Stimulated activated CD4-positive, alpha-beta T cell treated with anti-CD3 and anti-CD28 coated beads, Interleukin-12 subunit alpha, Interleukin-12 subunit beta, amount 100 ng/mL, for 4 hours (primary cell): Measurements from ENCODE around the gene NRK.
"Not testable (repeated sequence)": the region's sequence is repeated elsewhere in the genome, so short reads cannot be mapped to it uniquely, and the experiment has no call there.

Experiments
- DNase-seq: peaks from one replicate; pipeline ENCODE4 v3.0.0-alpha.2; 2020

Gene NRK

DNA sequence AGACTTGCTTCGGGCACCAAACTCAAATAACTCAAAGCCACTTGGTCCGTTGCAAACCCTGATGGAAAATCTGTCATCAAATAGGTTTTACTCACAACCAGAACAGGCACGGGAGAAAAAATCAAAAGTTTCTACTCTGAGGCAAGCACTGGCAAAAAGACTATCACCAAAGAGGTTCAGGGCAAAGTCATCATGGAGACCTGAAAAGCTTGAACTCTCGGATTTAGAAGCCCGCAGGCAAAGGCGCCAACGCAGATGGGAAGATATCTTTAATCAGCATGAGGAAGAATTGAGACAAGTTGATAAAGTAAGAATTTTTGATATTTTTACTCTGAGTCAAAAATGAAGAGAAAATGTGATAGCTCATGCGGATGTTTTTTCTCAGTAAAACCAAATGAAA, 87.2 kb downstream of the NRK start:
- DNase-seq, result no peak

DNA sequence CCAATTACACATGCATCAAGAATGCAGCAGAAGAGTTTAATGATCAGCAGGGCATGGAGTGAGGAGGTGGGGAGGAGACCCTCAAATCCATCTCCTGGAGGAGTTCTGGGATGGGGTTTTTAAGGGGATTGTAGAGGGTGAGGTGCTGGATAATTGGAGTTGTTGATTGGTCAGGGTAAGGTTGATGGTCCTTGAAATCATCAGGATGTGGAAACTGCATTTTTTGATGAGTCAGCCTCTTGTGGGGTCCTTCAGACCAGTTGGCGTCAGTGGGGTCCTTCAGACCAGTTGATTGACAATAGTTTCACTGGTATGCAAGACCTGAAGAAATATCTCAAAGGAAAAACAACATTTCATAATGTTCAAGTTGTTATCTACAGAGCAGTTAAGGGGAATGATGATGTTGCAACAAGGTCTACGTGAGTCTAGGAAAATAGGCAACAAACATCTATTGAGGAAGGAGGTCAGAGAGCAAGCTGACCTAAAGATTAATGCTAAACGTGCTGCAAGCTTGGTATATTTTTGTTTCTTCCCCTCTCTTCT, 88.3 kb downstream of the NRK start:
- no peak for DNase-seq

- no peak for DNase-seq
Measured at GRCh38 chrX:105945266-105945665, 122.9 kb downstream of the NRK start.

DNA sequence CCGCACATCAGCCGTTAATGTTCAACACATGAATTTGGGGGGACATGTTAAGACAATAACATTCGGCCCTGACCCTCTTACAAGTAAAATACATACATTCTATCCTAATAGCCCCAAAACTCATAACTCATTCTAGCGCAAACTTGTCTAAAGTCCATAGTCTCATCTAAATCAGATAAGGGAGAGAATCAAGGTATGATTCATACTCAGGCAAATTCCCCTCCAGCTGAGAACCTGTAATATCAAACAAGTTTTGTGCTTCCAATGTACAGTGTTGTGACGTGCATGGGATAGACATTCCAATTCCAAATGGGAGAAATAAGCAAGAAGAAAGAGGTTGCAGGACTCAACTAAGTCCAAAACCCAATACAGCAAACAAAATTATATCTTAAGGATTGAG, 147.1 kb downstream of the NRK start:
- DNase-seq, result no peak

DNA sequence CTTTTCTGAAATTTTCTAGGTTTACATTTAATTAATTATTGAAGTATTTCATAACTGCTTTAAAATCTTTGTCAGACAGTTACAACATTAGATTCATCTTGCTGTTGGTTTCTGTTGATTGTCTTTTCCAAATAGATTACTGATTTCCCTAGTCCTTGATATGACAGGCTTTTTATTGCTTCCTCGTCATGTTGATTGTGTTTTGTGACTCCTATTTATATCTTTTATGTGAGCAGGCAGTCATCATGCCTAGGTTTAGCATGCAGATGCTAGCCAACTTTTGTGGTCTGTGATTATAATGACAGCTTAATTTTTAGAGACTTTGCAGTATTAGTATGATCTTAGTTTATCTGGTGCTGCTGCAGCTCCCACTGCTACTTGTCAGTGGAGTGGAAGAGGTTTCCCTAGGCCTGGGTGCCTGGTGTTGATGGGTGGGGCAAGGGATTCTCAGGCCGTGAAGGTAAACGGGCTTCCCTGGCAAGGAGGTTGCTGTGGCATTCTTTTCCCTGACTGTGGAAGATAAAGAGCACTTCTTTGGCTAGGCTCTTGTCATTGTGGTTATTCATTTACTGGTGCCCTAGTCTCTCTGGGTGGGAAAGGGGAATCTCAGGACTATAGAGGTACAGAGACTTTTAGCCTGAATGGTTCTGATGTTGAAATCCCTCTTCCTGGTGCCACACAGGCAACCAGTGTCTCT, 150.5 kb downstream of the NRK start:
- DNase-seq, result no peak

GRCh38 chrX:105973387-105973739, 151.0 kb downstream of the NRK start:
- no peak for DNase-seq

DNA sequence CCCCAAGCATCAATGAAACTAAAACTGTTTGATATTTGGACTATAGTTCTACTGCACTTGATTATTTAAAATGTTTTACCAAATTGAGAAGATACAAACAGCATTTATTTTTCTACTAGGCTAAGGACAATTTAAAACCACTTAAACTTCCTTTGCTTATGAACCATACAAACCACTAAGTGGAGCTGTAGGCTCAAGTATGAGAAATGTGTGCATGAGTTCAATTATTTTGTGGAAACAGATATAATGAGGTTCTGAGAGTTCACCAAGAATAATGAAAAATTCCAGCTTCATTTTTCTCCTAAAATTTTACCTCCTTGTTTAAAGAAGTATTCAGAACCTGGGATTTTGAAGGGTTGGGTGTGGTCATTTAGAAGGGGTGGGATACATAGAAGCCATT, 153.0 kb downstream of the NRK start:
- no peak for DNase-seq

DNA sequence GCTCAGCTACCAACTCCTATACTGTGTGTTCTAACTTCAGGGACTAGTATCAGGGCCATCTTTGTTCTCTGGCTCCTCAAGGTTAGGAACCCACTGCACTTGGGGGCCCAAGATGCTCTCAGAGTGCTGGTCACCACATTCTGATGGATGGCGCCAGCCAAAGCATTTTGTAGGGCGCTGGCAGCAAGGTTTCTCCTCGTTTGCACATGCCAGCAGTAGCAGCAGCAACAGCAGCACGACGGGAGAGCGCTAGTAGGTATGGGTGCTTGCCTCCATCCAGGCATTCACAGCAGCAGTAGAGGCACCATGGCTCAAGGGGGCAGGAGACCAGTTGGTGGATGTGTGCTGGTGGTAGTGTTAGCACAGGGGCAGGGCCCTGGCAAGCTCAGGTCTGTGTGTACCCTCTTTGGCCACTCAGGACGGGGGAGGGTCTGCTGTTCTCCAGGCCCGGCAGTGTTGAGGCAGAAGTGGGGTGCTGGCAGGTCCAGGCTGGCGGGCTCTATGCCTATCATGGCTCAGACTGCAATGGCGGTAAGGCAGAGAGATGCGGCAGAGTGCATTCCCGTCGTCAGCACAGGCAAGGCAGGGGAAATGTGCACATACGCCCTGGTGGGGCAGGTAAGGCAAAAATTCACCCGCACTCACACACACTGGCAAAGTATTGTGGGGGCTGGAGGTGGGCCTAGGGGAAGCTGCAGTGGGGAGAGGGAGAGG, 159.6 kb downstream of the NRK start:
- DNase-seq, result no peak

DNA sequence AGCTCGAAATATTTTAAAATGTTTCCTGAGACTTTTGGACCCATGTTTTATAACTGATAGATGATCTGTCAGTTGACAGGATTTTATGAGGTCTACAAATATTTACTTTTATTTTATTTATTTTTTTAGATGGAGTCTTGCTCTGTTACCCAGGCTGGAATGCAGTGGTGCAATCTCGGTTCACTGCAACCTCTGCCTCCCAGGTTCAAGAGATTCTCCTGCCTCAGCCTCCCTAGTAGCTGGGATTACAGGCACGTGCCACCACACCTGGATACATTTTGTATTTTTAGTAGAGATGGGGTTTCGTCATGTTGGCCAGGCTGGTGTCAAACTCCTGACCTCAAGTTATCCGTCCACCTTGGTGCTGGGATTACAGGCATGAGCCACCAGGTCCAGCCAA, 166.1 kb downstream of the NRK start:
- not testable (repeated sequence) for DNase-seq

DNA sequence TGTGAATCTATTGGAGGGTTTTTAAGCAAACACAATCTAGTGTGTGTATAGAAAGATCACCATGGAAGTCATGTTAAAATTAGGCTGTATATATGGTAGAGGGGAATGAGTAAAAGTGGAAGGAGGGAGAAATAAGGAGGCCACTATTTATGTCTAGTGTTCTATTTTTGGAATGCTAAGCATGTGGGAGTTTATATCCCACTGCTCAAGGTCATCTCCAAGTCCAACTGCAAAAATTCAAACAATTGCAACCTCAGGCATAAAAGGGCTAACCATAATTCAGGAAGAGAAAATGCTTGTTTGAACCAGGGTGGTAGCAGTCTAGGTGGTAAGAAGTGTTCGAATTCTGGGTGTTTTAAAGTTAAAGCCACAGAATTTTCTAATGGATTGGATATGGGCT, 177.0 kb downstream of the NRK start:
- no peak for DNase-seq

GRCh38 chrX:106000203-106000602, 177.9 kb downstream of the NRK start:
- DNase-seq, result no peak

DNA sequence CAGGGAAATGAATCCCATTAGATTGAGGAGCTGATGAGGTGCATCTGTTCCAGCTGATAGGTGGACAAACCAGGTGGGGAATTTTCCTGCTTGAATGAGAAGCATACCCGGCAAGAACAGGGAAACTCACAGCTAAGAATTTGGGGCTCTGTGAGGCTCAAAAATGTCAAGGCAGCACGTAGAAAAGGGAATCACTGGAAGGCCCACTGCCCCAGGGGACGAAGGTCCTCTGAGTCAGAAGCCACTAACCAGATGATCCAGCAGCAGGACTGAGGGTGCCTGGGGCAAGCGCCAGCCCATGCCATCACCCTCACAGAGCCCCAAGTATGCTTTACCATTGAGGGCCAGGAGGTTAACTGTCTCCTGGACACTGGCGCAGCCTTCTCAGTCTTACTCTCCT, 178.3 kb downstream of the NRK start:
- DNase-seq, result not testable (repeated sequence)

- no peak for DNase-seq
Measured at GRCh38 chrX:106005684-106006083, 183.3 kb downstream of the NRK start.

DNA sequence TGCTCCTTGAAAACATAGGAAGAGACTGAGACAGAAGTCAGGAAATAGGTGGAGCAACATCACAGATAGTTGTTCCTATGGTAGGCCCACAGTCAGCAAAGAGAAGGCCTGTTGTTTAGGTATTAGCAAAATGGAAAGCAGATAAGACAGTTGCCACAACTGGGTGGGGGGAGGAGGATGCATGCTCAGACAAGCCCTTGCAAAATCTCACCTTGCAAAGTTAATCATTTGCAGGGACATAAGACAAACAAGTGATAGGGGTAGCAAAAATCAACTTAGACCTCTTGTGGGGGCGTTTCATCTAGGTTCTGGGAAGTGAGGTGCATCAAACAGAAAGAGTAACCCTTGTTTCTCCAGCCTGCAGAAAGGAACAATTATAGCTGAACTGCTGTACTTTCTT, 185.5 kb downstream of the NRK start:
- DNase-seq, result no peak
